ENCODE measurements around the gene SELENOW.

DNA sequence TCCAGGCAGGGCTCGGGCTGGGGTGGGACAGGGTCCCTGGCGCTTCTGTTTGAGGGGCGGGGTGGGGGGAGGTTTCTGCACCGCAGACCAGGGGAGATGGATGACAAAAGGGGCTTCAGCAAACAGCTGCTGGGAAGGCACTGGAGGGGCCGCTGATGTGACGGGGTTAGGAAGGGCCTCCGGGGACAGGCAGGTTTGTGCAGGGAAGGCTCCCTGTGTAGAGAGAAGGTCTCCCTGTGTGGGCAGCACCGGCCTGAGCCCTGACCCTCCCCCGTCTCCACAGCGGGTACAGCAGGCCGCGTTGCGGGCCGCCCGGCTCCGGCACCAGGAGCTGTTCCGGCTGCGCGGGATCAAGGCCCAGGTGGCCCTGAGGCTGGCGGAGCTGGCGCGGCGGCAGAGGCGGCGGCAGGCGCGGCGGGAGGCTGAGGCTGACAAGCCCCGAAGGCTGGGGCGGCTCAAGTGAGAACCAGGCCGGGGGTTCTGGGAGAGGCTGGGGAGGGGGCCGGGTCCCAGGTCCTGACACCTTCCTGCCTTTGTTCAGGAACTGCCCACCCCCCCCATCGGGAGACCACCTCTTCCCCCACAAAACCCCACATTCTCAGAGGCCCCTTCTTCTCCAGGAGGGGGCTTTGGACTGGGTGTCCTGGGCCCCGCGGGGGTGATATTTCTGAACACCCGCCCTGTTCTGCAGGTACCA, 23.3 kb upstream of the SELENOW start:
- TF ChIP-seq RXRA (IDR thresholded peaks at IDR 0.05; ENCODE audit: insufficient read depth, low read depth, low read length): no peak
- 0 out of 3 replicates have a peak, but pooled peaks of 1 of the 2 experiments have one; percentile 1 for TF ChIP-seq POLR2A (IDR thresholded peaks at IDR 0.05; ENCODE audit: control extremely low read depth in 1 of 2, low read depth in 2 of 2, low read length in 2 of 2)
- no peak for TF ChIP-seq NRF1 (IDR thresholded peaks at IDR 0.05; ENCODE audit: low read depth, low read length)

All from H1 (cell line).